Activated CD8-positive, alpha-beta memory T cell treated with anti-CD3 and anti-CD28 coated beads, Interleukin-2, amount 50 U/mL, for 24 hours (primary cell): Measurements from ENCODE around the gene GOLGA6C.
A peak's percentile ranks its signal among the peaks of the same experiment; 100 is the strongest.
"Not testable (repeated sequence)": the region's sequence is repeated elsewhere in the genome, so short reads cannot be mapped to it uniquely, and the experiment has no call there.

Source experiments
- DNase-seq: peaks from one replicate; pipeline ENCODE4 v3.0.0-alpha.2; 2020; ENCODE audit errors: extremely low read depth

The GOLGA6C gene

DNA sequence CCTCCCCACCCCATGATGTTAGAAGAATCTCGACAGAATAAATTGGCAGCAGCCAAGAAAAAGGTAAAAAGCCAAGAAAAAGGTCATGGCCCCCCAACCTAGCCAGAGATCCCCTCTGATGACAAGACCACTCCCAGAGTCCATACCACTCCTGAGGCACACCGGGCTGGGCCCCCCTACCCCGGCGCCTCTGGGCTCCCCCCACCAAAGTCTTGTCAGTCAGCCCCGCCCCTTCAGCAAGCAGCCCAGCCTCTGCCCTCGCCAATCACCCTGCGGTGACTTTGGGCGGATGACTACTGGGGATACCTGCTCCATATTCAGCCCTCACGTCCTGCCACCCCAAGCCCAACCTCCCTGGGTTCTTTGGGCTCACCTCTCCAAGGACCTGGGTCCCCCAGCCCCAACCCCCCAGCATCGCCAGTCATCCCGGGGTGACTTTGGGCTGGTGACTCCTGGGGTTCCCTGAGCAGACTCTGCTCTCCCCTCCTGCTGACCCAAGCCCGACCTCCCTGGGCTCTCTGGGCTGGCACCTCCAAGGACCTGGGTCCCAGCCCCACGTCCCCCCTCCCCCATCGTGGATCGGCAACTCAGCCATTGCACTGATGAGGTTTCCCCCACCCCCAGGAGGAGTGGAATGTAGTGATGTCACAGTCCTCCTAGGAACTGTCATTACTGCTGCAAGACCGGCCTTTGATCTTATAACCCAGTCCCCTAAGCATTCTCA, 648 bp downstream of the GOLGA6C start:
- not testable (repeated sequence) for DNase-seq

DNA sequence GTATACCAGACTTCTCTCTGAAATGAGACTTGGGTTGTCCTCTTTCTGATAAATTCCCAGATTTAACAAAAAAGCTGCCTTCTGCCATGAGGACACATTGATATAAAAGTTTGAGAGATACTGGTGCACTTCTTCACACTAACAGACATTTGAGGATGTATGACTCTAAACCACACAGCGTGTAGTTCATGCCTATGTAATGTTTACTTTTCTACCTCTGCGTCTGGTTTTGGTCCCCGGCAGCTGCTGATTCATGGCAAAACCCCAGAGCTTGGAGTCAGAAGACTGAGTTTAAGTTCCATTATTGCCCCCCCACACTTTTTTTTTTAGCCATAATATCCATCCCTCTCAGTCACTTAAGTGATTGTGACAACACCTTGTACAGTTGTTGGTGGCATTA, 1.7 kb downstream of the GOLGA6C start:
- DNase-seq = not testable (repeated sequence)

DNA sequence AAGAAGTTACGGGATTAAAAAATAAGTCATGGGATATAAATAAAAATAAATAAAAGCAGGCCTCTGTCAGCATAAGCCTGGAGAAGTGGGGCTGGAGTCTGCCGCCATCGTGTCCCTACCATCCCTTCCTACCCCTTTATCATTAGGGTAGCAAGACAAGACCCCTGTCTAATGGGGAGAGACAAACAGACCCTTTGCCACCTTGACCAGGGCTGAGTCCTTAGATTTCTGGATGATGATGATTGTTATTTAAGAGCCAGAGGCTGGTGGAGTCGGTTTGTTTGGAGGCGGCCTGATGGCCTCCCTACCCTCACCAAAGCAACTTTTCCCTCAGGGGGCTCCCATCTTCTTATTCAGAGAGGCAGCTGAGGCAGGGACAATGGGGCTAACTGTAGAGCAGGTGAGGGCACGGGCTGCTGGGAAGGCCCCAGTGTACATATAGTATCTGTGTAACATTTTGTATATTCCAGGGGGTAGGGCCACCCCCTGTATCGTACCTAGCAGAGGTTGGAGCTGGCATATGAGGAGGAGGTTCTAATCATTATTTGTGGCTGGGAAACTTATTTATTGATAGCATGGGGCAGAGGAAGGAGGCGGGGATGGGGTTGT, 15.7 kb downstream of the GOLGA6C start:
- not testable (repeated sequence) for DNase-seq

DNA sequence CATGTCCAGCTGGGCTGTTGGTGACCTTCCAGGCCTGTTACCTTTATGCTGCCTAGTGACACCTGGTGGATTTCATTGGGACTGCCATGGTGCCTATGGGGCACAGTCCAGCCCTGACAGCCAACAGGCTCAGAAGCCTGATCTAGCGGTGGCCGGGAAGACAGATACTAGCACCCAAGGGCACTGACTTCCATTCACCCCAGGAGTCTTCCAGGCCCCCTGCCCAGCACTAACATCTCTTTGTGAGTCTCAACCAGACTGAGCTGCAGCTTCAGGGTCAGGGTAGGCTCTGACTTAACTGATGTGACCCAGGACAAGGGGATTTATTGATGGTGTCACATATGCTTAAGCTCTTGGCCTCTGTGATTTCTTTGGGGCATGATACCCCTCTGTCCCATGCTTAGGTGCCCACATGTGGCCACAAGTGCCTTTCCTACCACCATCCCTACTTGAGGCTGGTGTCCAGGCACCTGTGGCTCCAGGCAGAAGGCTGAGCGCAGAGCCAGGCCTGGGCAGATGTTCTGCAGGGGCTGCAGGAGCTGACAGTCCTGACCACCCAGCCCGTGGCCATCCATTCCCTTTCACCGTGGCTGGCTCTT, 16.5 kb downstream of the GOLGA6C start:
- DNase-seq = peak; percentile 32

DNA sequence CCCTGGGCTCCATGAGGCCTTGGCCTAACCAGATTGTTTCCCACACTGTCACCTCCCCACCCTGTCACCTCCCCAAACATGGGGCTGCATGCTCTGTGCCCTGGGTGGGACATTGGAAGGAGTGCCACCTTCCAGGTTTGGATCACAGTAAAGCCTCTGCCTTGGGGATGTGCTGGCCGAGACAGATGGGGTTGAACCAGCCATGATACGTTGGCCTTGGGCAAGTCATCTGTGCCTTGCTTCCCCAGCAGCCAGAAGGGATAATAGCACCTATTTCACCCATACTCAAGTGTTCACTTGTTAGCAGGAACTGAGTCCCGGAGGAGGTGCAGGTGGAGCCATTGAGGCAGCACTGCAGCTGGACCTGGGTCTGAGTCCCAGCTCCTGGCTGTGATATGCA, 17.5 kb downstream of the GOLGA6C start:
- not testable (repeated sequence) for DNase-seq

DNA sequence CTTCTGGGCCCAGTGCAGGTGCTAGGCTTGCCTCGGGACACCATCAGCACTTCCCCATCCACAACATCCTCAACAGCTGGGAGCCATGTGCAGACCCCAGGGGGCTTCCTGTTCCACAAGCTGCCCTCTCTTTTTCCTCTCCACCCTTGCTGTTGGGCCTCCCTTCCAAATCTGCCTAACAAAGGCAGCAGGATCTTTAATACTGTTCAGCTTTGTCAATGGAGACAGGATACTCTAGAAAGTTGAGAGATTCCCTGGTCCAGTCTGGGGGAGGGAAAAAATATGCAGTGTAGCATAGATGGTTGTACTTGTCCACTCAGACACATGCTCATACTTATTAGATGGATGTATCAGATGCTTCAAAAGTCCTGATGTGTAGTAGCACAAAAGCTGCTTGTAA, 20.4 kb downstream of the GOLGA6C start:
- DNase-seq = not testable (repeated sequence)

DNA sequence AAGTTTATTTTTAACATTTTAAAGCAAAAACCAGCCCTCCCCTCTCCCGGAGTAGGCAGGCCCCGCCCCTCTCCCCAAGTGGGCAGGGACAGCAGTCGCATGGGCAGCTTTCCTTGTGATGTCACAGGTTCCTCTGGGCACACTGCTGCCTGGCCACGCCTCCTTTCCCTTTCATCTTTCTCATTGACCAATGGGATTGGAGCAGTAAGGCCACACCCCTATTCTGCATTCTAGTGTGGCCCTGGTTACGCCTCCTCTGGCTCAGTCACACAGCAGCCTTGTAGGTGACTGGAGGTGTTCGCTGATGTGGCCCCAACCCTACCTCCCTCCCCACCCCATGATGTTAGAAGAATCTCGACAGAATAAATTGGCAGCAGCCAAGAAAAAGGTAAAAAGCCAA, 24.4 kb downstream of the GOLGA6C start, which contains the start of gene GOLGA6D:
Gene GOLGA6D, plus strand, starts transcription at position 264 of the 400 bp plus-strand sequence. Its CDS starts 41 bp downstream, at position 305.
- DNase-seq = not testable (repeated sequence)

DNA sequence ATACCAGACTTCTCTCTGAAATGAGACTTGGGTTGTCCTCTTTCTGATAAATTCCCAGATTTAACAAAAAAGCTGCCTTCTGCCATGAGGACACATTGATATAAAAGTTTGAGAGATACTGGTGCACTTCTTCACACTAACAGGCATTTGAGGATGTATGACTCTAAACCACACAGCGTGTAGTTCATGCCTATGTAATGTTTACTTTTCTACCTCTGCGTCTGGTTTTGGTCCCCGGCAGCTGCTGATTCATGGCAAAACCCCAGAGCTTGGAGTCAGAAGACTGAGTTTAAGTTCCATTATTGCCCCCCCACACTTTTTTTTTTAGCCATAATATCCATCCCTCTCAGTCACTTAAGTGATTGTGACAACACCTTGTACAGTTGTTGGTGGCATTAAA, 26.0 kb downstream of the GOLGA6C start:
- DNase-seq = not testable (repeated sequence)

DNA sequence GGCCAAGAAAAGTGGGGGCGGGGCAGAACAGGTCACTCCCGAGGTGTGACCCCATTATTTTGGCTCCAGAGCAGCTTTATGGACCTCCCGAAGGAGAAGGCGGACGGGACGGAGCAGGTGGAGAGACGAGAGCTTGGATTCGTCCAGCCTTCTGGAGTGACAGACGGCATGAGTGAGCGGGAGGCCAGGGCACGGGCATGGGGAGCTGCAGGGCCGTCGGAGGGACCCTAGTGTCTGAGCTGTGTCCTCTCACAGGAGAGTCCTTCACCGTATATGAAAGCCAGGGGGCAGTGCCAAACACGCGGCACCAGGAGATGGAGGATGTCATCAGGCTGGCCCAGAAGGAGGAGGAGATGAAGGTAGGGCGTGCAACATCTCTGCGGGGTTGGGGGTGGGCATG, 35.5 kb downstream of the GOLGA6C start:
- DNase-seq = not testable (repeated sequence)

DNA sequence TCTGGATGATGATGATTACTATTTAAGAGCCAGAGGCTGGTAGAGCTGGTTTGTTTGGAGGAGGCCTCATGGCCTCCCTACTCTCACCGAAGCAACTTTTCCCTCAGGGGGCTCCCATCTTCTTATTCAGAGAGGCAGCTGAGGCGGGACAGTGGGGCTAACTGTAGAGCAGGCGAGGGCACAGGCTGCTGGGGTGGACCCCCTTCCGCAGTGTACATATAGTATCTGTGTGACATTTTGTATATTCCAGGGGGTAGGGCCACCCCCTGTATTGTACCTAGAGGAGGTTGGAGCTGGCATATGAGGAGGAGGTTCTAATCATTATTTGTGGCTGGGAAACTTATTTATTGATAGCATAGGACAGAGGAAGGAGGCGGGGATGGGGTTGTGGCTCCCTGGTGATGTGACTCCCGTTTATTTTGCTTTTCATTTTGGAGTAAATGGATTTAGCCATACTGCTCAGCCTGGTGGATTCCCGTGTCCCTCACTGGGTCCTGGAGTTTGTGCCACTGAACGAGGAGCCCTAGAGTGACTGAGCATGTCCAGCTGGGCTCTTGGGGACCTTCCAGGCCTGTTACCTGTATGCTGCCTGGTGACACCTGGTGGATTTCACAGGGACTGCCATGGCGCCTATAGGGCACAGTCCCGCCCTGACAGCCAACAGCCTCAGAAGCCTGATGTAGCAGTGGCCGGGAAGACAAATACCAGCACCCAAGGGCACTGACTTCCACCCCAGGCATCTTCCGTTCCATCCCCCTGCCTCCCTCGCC, 40.6 kb downstream of the GOLGA6C start:
- DNase-seq = not testable (repeated sequence)

DNA sequence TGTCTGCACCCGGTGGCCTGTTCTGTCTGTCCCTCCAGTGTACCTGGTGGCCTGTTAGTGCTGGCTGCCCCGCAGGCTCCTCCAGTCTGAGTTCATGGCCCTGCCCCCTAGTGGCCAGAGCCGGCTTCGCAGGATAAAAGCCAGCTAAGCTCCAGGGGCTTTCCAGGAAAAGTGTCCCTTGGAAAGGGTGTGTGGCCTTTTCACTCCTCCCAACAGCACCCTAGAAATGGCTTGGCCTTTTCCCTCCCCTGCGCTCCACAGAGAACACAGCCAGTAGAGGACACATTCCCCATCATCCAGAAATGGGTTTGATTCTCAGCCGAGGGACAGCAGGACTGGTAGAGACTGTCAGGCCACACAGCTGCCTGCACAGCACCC, 41.2 kb downstream of the GOLGA6C start:
- DNase-seq = peak; percentile 34

DNA sequence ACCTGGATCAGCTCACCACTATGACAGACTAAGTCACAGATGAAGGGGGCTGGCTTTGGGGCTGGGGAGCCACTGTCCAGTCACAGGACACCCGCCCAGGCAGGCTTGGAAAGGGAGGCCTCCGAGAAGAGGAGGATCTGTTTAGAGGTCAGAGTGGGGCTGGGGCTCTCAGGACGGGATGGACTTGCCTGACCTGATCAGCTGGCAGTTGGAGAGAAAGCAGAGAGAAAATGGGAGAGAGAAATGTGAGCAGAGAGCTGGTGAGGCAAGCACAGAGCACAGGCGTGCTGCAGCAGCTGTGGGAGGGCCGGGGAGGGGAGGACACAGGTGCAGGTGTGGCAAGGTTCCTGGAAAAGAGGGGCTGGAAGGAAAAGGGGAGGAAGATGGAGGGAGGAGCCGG, 41.9 kb downstream of the GOLGA6C start:
- DNase-seq = not testable (repeated sequence)

DNA sequence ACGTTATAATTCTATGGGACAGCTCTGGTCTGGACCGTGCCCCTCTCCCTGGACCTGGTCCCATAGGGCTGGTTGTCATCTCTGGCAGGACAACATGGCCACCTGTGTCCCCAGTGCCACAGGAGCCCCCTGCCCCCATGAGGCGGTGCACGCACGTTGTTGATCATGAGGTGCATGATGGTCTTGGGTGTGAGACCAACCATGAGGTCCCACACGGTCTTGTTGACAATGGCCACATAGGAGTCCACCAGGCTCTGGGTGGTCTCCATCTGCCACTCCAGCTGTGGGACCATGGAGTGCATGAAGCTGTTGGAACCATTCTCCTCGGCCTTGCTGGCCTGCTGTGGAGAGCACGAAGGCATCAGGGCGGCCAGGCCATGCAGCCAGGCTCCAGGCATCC, 44.2 kb downstream of the GOLGA6C start:
- DNase-seq = no peak

DNA sequence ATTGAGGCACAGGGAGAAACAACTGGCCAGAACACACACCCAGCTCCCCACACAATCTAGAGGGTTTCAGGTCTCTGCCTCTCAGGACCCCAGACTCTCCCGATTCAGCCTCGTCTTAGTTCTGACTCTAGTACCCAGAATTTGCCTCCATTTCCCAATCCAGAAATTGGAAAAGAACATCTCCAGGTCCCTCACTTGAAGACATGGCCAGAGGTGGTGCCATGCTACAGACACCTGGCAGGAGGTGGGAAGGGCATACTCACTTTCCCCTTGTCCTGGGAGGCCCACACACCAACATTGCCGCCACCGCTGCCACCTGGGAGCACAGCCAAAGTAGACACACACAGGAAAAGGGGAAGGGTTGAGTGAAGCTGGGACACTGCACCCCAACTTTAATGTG, 44.6 kb downstream of the GOLGA6C start:
- not testable (repeated sequence) for DNase-seq

DNA sequence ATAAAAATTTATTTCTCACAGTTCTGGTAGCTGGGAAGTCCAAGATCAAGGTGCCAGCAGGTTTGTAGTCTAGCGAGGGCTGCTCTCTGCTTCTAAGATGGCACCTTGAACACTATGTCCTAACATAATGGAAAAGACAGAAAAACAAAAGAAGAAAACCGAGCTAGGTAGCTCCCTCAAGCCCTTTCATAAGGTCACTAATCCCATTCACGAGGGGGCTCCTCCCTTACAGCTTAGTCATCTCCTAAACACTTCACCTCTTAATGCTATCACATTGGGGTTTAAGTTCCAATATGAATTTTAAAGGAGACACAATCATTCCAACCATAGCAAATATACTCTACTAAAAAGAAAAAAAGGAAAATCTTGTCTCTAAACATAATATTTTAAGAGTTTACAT, 48.1 kb downstream of the GOLGA6C start:
- DNase-seq = no peak

DNA sequence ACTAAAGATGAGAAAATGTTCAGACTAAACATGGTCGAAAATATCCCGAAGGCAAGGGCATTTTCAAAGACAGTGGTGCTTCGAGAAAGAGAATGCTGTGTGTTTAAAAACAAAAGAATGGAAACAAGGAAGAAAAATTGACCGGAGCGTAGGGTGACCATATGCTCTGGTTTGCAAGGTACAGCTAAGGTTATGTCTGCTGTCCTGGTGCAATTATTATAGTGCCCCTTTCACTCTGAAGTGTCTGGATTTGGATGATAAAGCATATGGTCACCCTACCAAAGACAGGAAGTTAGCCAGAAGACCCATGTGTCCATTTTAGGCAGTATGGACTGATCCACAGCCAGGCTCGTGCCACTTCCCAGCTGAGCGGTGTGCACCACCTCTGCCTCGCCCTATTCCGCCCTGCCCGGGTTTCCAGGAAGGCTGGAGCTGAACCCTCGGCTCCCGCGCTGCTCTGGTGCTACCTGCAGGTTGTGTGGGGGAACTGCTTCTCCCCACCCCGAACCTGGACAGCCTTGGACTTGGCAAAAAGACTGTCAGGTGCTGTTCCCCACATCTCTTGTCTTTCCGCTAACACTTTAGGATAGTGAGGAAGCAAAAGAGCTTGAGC, 49.8 kb downstream of the GOLGA6C start:
- no peak for DNase-seq

DNA sequence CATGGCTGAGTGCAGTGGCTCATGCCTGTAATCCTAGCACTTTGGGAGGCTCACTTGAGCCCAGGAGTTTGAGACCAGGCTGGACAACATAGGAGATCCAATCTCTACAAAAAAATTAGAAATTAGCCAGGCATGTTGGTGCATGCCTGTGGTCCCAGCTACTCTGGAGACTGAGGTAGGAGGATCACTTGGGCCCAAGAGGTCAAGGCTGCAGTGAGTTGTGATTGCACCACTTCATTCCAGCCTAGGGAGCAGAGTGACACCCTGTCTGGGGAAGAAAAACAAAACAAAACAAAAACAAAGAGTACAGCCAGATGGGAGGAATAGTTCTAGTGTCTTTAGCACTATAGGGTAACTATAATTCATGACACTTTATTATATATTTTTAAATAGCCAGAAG, 51.6 kb downstream of the GOLGA6C start:
- no peak for DNase-seq

DNA sequence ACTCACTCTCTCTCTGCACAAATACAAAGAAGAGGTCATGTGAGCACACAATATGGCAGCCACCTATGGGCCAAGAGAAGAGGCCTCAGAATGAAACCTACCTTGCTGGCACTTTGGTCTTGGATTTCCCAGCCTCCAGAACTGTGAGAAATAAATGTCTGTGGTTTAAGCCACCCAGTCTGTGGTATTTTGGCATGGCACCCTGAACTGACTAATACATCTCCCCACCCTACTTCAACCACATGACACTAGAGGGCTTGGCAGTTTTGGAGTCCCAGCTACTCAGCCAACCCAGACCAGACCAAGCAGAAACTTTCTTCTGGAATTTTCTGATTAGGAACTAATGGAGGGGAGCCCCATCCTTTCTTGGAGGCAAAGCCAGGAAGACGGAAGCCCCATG, 54.4 kb downstream of the GOLGA6C start:
- not testable (repeated sequence) for DNase-seq

DNA sequence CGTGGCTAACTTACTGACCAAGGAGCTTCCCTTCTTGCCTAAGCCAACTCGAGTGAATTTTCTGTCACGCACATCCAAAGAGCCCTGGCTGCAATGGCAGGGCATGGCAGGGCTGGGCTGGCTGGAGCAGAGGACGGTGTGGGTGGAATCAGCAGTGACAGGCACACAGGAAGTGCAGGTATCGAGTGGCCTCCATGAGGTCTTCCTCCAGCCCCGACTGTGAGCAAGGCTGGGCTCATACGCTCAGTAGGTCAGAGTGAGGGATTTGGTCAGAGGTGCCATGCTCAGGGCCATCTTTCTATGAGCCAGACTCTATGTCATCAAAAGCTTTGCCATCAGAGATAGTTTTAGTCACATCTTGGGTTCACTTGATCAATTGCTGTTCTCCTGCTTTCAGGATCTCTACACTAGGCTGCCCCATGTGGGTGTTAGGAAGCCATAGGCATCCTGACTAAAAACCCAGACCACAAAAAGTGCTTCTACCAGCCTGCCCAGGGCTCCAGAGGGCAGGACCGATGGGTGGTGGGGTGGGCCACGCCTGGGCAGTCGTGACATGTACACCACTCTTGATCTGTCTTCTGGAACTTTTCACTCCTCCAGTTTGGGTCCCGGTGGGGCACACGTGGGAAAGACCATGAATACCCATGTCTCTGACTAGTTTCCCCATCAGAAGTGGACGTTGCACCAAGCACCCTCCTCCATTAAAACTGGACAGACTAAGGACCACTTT, 55.1 kb downstream of the GOLGA6C start:
- no peak for DNase-seq

DNA sequence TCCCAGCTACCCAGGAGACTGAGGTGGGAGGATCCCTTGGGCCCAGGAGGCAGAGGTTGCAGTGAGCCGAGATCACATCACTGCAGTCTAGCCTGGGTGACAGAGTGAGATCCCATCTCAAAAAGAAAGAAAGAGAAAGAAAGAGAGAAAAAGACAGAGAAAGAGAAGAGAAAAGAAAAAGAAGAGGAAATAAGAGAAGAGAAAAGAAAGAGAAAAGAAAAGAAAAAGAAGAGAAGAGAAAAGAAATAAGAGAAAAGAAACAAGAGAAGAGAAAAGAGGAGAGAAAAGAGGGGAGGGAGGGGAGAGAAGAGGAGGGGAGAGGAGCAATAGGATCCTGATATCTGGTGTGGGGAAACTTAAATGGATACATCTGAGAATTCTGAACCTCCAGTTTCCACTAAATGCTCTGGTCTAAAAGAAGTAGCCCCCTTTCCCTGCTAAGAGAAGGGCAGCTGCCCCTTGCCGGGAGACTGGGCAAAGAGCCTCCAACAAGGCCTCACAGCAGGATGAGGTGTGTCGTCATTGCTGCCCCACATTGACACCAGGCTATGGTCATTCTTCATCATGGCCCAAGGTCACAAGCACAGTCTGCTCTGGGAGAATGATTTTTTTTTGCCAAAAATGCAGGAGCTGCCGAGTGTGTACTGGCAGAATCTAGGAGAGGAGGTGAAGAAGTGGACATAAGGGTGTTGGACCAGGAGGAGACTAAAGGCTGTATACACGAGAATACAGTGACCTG, 56.6 kb downstream of the GOLGA6C start:
- no peak for DNase-seq
